Spinal cord (tissue), 10 donors: ENCODE results near the gene OTOA. TPM values are rescaled to one million over a fixed set of nuclear protein-coding genes. Genes with fewer than 3 reads are reported as not detected.

ENCODE experiments used
- DNase-seq, 6 donors: peaks; one replicate each; pipeline versions ENCODE4 v3.0.0 to v3.0.0-alpha.2; 2013 to 2015; ENCODE audit warnings: low spot score in 6 of 6, low read depth in 4 of 6
- H3K27ac ChIP-seq: one replicate; pipeline ENCODE4 v1.5.1; 2013; ENCODE audit warnings: low read depth, low read length, control low read depth
- H3K27me3 ChIP-seq: one replicate; pipeline ENCODE4 v1.6.1; 2013; ENCODE audit warnings: low read length; ENCODE audit not compliant: control insufficient read depth, insufficient read depth
- H3K36me3 ChIP-seq: one replicate; pipeline ENCODE4 v1.6.1; 2013; ENCODE audit warnings: low read length; ENCODE audit not compliant: control insufficient read depth, insufficient read depth
- H3K4me1 ChIP-seq: one replicate; pipeline ENCODE4 v1.6.1; 2013; ENCODE audit warnings: low read length; ENCODE audit not compliant: control insufficient read depth, insufficient read depth
- H3K4me3 ChIP-seq: one replicate; pipeline ENCODE4 v1.5.1; 2013; ENCODE audit warnings: low read depth, low read length, control low read depth
- H3K9me3 ChIP-seq: one replicate; pipeline ENCODE4 v1.6.1; 2013; ENCODE audit warnings: low read length; ENCODE audit not compliant: control insufficient read depth, insufficient read depth
- WGBS: methylation state at CpG from one replicate; pipeline ENCODE4 v1.1.5; 2013; ENCODE audit warnings: missing lambda C conversion rate; ENCODE audit not compliant: insufficient coverage; 5-methylcytosine and 5-hydroxymethylcytosine counted together
- polyA plus RNA-seq, 2 donors: library from polyadenylated mRNA; unstranded; fragments of 120-200 nt; gene quantifications; one replicate each; pipeline ENCODE4 v1.2.1, GENCODE V29; 2013; ENCODE audit not compliant: insufficient read length in 2 of 2
- total RNA-seq, 2 donors: library from RNA; depleted of rRNA in 1 of 2; stranded (reverse); fragments of 120-200 nt in 1 of 2; fragments of >200 nt in 1 of 2; gene quantifications; one replicate each; pipeline versions ENCODE4 v1.2.3 to v1.2.4, GENCODE V29; 2013 to 2014
- donor health status: healthy.

Gene OTOA
- total and polyA plus RNA-seq, 4 donors: 0.32 to 0.61 (median 0.51) TPM

- DNase-seq: no peak
- H3K4me1 ChIP-seq: no peaks in the 10 kb centered on the region
- no peak overlapping the region for H3K27ac ChIP-seq
- no peak overlapping the region for H3K4me3 ChIP-seq
- H3K36me3 ChIP-seq: peaks cover 5% of the 10 kb centered on the region
- WGBS: 93% methylated on average over 1 of the region's 4 CpGs
- H3K9me3 ChIP-seq: no peaks in the 10 kb centered on the region
- H3K27me3 ChIP-seq: no peaks in the 10 kb centered on the region
Measured at GRCh38 chr16:21638573-21638975, 25.2 kb upstream of the OTOA start.

- Histone ChIP-seq H3K4me1 (no peaks in the 10 kb centered on the region), H3K27me3 (no peaks in the 10 kb centered on the region), H3K36me3 (peaks cover 5% of the 10 kb centered on the region), H3K9me3 (no peaks in the 10 kb centered on the region), H3K4me3 (no peak overlapping the region), H3K27ac (no peak overlapping the region)
- no peak for DNase-seq
- 92% methylated on average over 2 of the region's 2 CpGs for WGBS
Measured at GRCh38 chr16:21639493-21639892, 24.3 kb upstream of the OTOA start.

GRCh38 chr16:21641916-21642315 lies 21.9 kb upstream of the OTOA start:
- no peak overlapping the region for H3K27ac ChIP-seq
- H3K36me3 ChIP-seq: peaks cover 5% of the 10 kb centered on the region
- no peaks in the 10 kb centered on the region for H3K4me1 ChIP-seq
- no peaks in the 10 kb centered on the region for H3K27me3 ChIP-seq
- no CpG with 5 or more reads among the region's 6 CpGs for WGBS
- no peak overlapping the region for H3K4me3 ChIP-seq
- no peaks in the 10 kb centered on the region for H3K9me3 ChIP-seq
- peak in 2 of 6 donors; percentile 20 to 51 for DNase-seq

- WGBS: no CpG with 5 or more reads among the region's 7 CpGs
- Histone ChIP-seq H3K4me3 (no peak overlapping the region), H3K4me1 (no peaks in the 10 kb centered on the region), H3K27me3 (no peaks in the 10 kb centered on the region), H3K9me3 (no peaks in the 10 kb centered on the region), H3K27ac (no peak overlapping the region), H3K36me3 (no peaks in the 10 kb centered on the region)
- peak in 1 of 6 donors; percentile 38 for DNase-seq
Measured at GRCh38 chr16:21642861-21643260, 20.9 kb upstream of the OTOA start.

GRCh38 chr16:21643785-21644184 lies 20.0 kb upstream of the OTOA start:
- DNase-seq: no peak
- Histone ChIP-seq H3K36me3 (no peaks in the 10 kb centered on the region), H3K27me3 (no peaks in the 10 kb centered on the region), H3K9me3 (no peaks in the 10 kb centered on the region), H3K27ac (no peak overlapping the region), H3K4me3 (no peak overlapping the region), H3K4me1 (no peaks in the 10 kb centered on the region)
- WGBS: no CpG with 5 or more reads among the region's 3 CpGs

GRCh38 chr16:21644674-21645073 lies 19.1 kb upstream of the OTOA start:
- Histone ChIP-seq H3K4me1 (no peaks in the 10 kb centered on the region), H3K4me3 (no peak overlapping the region), H3K27me3 (no peaks in the 10 kb centered on the region), H3K9me3 (no peaks in the 10 kb centered on the region), H3K36me3 (peaks cover 4% of the 10 kb centered on the region), H3K27ac (no peak overlapping the region)
- peak in 1 of 6 donors; percentile 81 for DNase-seq
- WGBS: 85% methylated on average over 2 of the region's 4 CpGs

GRCh38 chr16:21645261-21645721 lies 18.5 kb upstream of the OTOA start:
- WGBS: 83% methylated on average over 3 of the region's 9 CpGs
- H3K27ac ChIP-seq: no peak overlapping the region
- no peak for DNase-seq

GRCh38 chr16:21646091-21646490 lies 17.7 kb upstream of the OTOA start:
- H3K36me3 ChIP-seq: peaks cover 4% of the 10 kb centered on the region
- H3K9me3 ChIP-seq: no peaks in the 10 kb centered on the region
- WGBS: 83% methylated on average over 3 of the region's 5 CpGs
- DNase-seq: no peak
- no peak overlapping the region for H3K4me3 ChIP-seq
- no peaks in the 10 kb centered on the region for H3K27me3 ChIP-seq
- H3K4me1 ChIP-seq: no peaks in the 10 kb centered on the region
- H3K27ac ChIP-seq: no peak overlapping the region

More at GRCh38 chr16:21645261-21645721, 18.5 kb upstream of the OTOA start:
- H3K4me3 ChIP-seq: no peak overlapping the region
- H3K36me3 ChIP-seq: peaks cover 4% of the 10 kb centered on the region
- H3K27me3 ChIP-seq: no peaks in the 10 kb centered on the region
- H3K9me3 ChIP-seq: no peaks in the 10 kb centered on the region
- H3K4me1 ChIP-seq: no peaks in the 10 kb centered on the region

- no peak overlapping the region for H3K4me3 ChIP-seq
- H3K27ac ChIP-seq: no peak overlapping the region
- H3K9me3 ChIP-seq: no peaks in the 10 kb centered on the region
- peaks cover 4% of the 10 kb centered on the region for H3K36me3 ChIP-seq
- no peaks in the 10 kb centered on the region for H3K27me3 ChIP-seq
- no peak for DNase-seq
- 97% methylated on average over 17 of the region's 18 CpGs for WGBS
- H3K4me1 ChIP-seq: no peaks in the 10 kb centered on the region
Measured at GRCh38 chr16:21646721-21647561, 16.8 kb upstream of the OTOA start.

GRCh38 chr16:21647562-21648164 lies 16.1 kb upstream of the OTOA start:
- Histone ChIP-seq H3K4me3 (no peak overlapping the region), H3K27me3 (no peaks in the 10 kb centered on the region), H3K27ac (no peak overlapping the region), H3K4me1 (no peaks in the 10 kb centered on the region), H3K9me3 (no peaks in the 10 kb centered on the region), H3K36me3 (peaks cover 4% of the 10 kb centered on the region)
- WGBS: 70% methylated on average over 8 of the region's 9 CpGs
- DNase-seq: no peak
